GM18858 (cell line): ENCODE data around the gene DLG2.

ENCODE experiments used
- ATAC-seq: cut with Tn5 transposase; IDR thresholded peaks from one replicate; pipeline ENCODE4 v1.9.1; 2021; ENCODE audit not compliant: unreplicated experiment

Gene DLG2

DNA sequence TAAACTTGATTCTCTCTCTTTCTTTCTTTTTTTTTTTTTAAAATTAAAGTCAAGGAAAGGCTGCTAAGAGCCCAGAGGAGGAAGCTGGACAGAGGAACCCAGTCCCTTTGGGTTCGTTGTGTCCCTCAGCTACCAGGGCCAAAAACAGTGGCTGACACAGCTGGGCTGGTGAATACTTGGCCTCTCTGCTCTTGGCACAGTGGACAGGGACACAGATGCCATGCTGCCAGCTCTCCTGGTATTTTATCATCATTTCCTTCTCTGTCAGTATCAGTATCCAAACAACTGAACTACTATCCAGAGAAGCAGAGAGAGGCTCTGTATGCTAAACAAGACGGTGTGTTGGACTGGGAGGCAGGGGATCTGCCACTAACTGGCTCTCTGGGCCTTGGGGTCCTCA, 2217.3 kb downstream of the DLG2 start:
- ATAC-seq, result no peak

DNA sequence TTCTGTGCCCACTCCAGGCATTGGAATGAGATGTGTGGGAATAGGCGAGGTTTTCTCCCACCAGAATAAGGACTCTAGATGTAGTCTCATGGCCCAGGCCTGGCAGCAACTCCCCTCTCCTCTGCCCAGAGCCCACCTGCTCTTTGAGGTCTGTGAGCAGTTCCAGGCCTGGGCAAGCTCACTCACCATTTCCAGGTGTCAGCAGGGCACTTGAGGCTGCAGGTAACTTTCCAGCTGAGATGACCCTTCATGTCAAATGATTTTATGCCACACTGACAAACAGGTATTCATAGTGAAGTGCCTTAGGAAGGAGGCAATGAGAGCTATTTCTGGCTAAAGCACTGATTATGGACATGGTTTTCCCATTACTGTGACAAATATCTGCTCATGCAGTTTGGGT, 2217.7 kb downstream of the DLG2 start:
- no peak for ATAC-seq

DNA sequence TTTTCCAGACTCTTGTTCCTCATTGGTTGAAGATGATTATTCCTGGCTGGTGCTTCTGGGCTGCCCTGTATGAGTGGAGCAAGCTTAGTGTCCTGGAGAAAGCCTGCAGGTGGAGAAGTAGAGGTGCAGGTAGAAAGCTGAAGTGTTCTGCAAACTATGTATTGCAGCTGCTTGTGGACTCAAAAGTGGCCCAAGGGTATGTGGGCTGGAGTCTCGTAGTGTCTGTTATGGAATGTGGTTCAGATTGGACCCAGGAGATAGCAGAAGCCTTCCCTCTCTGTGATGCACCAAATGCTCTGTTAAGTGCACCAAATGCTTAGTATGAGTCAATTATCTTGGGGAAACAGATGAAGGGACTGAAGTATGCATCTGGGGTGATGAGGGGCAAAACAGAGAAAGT, 2218.2 kb downstream of the DLG2 start:
- ATAC-seq, result no peak
